Measurements from ENCODE around the gene CCDC6. TPM values are rescaled to one million over a fixed set of nuclear protein-coding genes. Genes with fewer than 3 reads are reported as not detected.
"Not testable (repeated sequence)": the region's sequence is repeated elsewhere in the genome, so short reads cannot be mapped to it uniquely, and the experiment has no call there.

Gene CCDC6
- total RNA-seq, 1 experiment from 2014 or later, result 91.9 TPM

GRCh38 chr10:59792812-59793211 lies 113.5 kb downstream of the CCDC6 start:
- Histone ChIP-seq H3K79me2 (ENCODE audit: low read depth) (no peaks in the 10 kb centered on the region), H3K4me3 (no peak overlapping the region), H3K9me2 (ENCODE audit: insufficient read depth) (no peaks in the 10 kb centered on the region), H3K9me3 (ENCODE audit: insufficient read depth, low read depth) (peaks cover 7% of the 10 kb centered on the region; the same call in 1 of the 2 replicates), H4K20me1 (ENCODE audit: insufficient read depth) (peaks cover 3% of the 10 kb centered on the region; the same call in 1 of the 2 replicates), H3K27ac (no peak overlapping the region), H3K4me2 (no peak overlapping the region), H3F3A (ENCODE audit: insufficient read depth, low read depth) (peaks cover 12% of the 10 kb centered on the region; the same call in 1 of the 2 replicates), H3K36me3 (ENCODE audit: low read depth) (peaks cover 33% of the 10 kb centered on the region; the same call in 1 of the 2 replicates), H3K27me3 (ENCODE audit: insufficient read depth, low read depth) (no peaks in the 10 kb centered on the region), H2AFZ (no peak overlapping the region), H3K4me1 (replicated peaks; ENCODE audit: insufficient read depth) (peaks cover 11% of the 10 kb centered on the region)
- ChIA-PET CTCF (no interaction called here), POLR2A (ENCODE audit: unreplicated experiment) (interaction anchor here (0.5 kb wide), 1 partner anchor 791 kb away, joined by 4 read pairs; no protein-coding TSS in a partner anchor)
- no peak for TF ChIP-seq CTCF (conservative IDR thresholded peaks at IDR 0.05)
- no peak for TF ChIP-seq EZH2 (IDR thresholded peaks at IDR 0.05; ENCODE audit: low read depth)
- intact Hi-C loops (cut with micrococcal nuclease; ENCODE audit: unreplicated experiment), result no loop called here
- BruUV-seq (replicated peaks), result no TSS peak
- DNase-seq, result no peak

GRCh38 chr10:59791601-59792000 lies 114.8 kb downstream of the CCDC6 start:
- Histone ChIP-seq H3K79me2 (ENCODE audit: low read depth) (no peaks in the 10 kb centered on the region), H2AFZ (no peak overlapping the region), H3K27me3 (ENCODE audit: insufficient read depth, low read depth) (no peaks in the 10 kb centered on the region), H3K4me1 (replicated peaks; ENCODE audit: insufficient read depth) (peaks cover 11% of the 10 kb centered on the region), H3K36me3 (ENCODE audit: low read depth) (peaks cover 33% of the 10 kb centered on the region; the same call in 1 of the 2 replicates), H3K9me3 (ENCODE audit: insufficient read depth, low read depth) (0 out of 2 replicates have a peak, but pooled peaks cover 7% of the 10 kb centered on the region), H3K4me2 (no peak overlapping the region), H3F3A (ENCODE audit: insufficient read depth, low read depth) (peaks cover 17% of the 10 kb centered on the region; the same call in 1 of the 2 replicates), H4K20me1 (ENCODE audit: insufficient read depth) (peaks cover 3% of the 10 kb centered on the region; the same call in 1 of the 2 replicates), H3K9me2 (ENCODE audit: insufficient read depth) (no peaks in the 10 kb centered on the region), H3K27ac (no peak overlapping the region), H3K4me3 (no peak overlapping the region)
- POLR2A ChIA-PET (ENCODE audit: unreplicated experiment), result no interaction called here
- no peak for DNase-seq
- CTCF ChIA-PET, result no interaction called here
- intact Hi-C loops (cut with micrococcal nuclease; ENCODE audit: unreplicated experiment), result no loop called here
- no peak for TF ChIP-seq EZH2 (IDR thresholded peaks at IDR 0.05; ENCODE audit: low read depth)
- no peak for TF ChIP-seq CTCF (conservative IDR thresholded peaks at IDR 0.05)
- no TSS peak for BruUV-seq (replicated peaks)

GRCh38 chr10:59790080-59790479 lies 116.3 kb downstream of the CCDC6 start:
- H3K27me3 ChIP-seq (ENCODE audit: insufficient read depth, low read depth); H3K9me3 ChIP-seq (ENCODE audit: insufficient read depth, low read depth); CTCF ChIA-PET; POLR2A ChIA-PET (ENCODE audit: unreplicated experiment); H3K9me2 ChIP-seq (ENCODE audit: insufficient read depth); H2AFZ ChIP-seq; H3K4me3 ChIP-seq; BruUV-seq (replicated peaks); H4K20me1 ChIP-seq (ENCODE audit: insufficient read depth); H3K79me2 ChIP-seq (ENCODE audit: low read depth); intact Hi-C loops (cut with micrococcal nuclease; ENCODE audit: unreplicated experiment); DNase-seq; H3K4me2 ChIP-seq; H3K27ac ChIP-seq: not testable (repeated sequence)
- Histone ChIP-seq H3K4me1 (replicated peaks; ENCODE audit: insufficient read depth) (peaks cover 11% of the 10 kb centered on the region), H3F3A (ENCODE audit: insufficient read depth, low read depth) (peaks cover 17% of the 10 kb centered on the region; the same call in 1 of the 2 replicates), H3K36me3 (ENCODE audit: low read depth) (peaks cover 33% of the 10 kb centered on the region; the same call in 1 of the 2 replicates)

- POLR2A ChIA-PET (ENCODE audit: unreplicated experiment); intact Hi-C loops (cut with micrococcal nuclease; ENCODE audit: unreplicated experiment): not testable (repeated sequence)
Observed at GRCh38 chr10:59788914-59789313, 117.4 kb downstream of the CCDC6 start.

GRCh38 chr10:59787032-59787431 lies 119.3 kb downstream of the CCDC6 start:
- POLR2A ChIA-PET (ENCODE audit: unreplicated experiment); intact Hi-C loops (cut with micrococcal nuclease; ENCODE audit: unreplicated experiment); H3K9me3 ChIP-seq (ENCODE audit: insufficient read depth, low read depth); H3F3A ChIP-seq (ENCODE audit: insufficient read depth, low read depth); H2AFZ ChIP-seq; H3K9me2 ChIP-seq (ENCODE audit: insufficient read depth); H3K79me2 ChIP-seq (ENCODE audit: low read depth); CTCF ChIA-PET; H3K4me1 ChIP-seq (replicated peaks; ENCODE audit: insufficient read depth); DNase-seq; BruUV-seq (replicated peaks); H3K4me2 ChIP-seq; H4K20me1 ChIP-seq (ENCODE audit: insufficient read depth); H3K27ac ChIP-seq; H3K27me3 ChIP-seq (ENCODE audit: insufficient read depth, low read depth); H3K4me3 ChIP-seq: not testable (repeated sequence)
- H3K36me3 ChIP-seq (ENCODE audit: low read depth), result peaks cover 10% of the 10 kb centered on the region; the same call in 1 of the 2 replicates

More at GRCh38 chr10:59788914-59789313, 117.4 kb downstream of the CCDC6 start:
- H3K79me2 ChIP-seq (ENCODE audit: low read depth); H3K4me1 ChIP-seq (replicated peaks; ENCODE audit: insufficient read depth); BruUV-seq (replicated peaks); H4K20me1 ChIP-seq (ENCODE audit: insufficient read depth); H3K27ac ChIP-seq; H3K4me3 ChIP-seq; H2AFZ ChIP-seq; CTCF ChIA-PET; H3F3A ChIP-seq (ENCODE audit: insufficient read depth, low read depth); DNase-seq; H3K4me2 ChIP-seq; H3K9me2 ChIP-seq (ENCODE audit: insufficient read depth); H3K9me3 ChIP-seq (ENCODE audit: insufficient read depth, low read depth); H3K27me3 ChIP-seq (ENCODE audit: insufficient read depth, low read depth): not testable (repeated sequence)
- H3K36me3 ChIP-seq (ENCODE audit: low read depth), result peaks cover 24% of the 10 kb centered on the region; the same call in 1 of the 2 replicates

GRCh38 chr10:59785476-59785875 lies 120.9 kb downstream of the CCDC6 start:
- H3K27me3 ChIP-seq (ENCODE audit: insufficient read depth, low read depth); CTCF ChIA-PET; H2AFZ ChIP-seq; H3K36me3 ChIP-seq (ENCODE audit: low read depth); H3K79me2 ChIP-seq (ENCODE audit: low read depth); POLR2A ChIA-PET (ENCODE audit: unreplicated experiment); H3K4me2 ChIP-seq; H3K4me3 ChIP-seq; DNase-seq; intact Hi-C loops (cut with micrococcal nuclease; ENCODE audit: unreplicated experiment); H3K9me3 ChIP-seq (ENCODE audit: insufficient read depth, low read depth); BruUV-seq (replicated peaks); H4K20me1 ChIP-seq (ENCODE audit: insufficient read depth); H3K27ac ChIP-seq; H3K9me2 ChIP-seq (ENCODE audit: insufficient read depth); H3F3A ChIP-seq (ENCODE audit: insufficient read depth, low read depth); H3K4me1 ChIP-seq (replicated peaks; ENCODE audit: insufficient read depth): not testable (repeated sequence)
